PC-3 (cell line): ENCODE measurements around the gene KLF12.

Source experiments
- EZH2 ChIP-seq: fragments of 300-600 bp; sonication (generic); IDR thresholded peaks from one replicate; pipeline ENCODE4 v1.6.1; 2017; ENCODE audit warnings: antibody characterized with exemption, mild to moderate bottlenecking, low read length; ENCODE audit not compliant: unreplicated experiment
- EZH2phosphoT487 ChIP-seq: fragments of 300-600 bp; sonication (generic); IDR thresholded peaks from 2 replicates; pipeline ENCODE4 v1.6.1; 2018; ENCODE audit warnings: mild to moderate bottlenecking, antibody characterized with exemption, low read length, borderline replicate concordance
- TF ChIP-seq, protein P1 (sequence below): fragments of 300-600 bp; sonication (generic); conservative IDR thresholded peaks from 2 replicates; pipeline ENCODE4 v1.5.1; 2017; ENCODE audit warnings: antibody characterized with exemption, low read depth, mild to moderate bottlenecking, low read length

DNA sequence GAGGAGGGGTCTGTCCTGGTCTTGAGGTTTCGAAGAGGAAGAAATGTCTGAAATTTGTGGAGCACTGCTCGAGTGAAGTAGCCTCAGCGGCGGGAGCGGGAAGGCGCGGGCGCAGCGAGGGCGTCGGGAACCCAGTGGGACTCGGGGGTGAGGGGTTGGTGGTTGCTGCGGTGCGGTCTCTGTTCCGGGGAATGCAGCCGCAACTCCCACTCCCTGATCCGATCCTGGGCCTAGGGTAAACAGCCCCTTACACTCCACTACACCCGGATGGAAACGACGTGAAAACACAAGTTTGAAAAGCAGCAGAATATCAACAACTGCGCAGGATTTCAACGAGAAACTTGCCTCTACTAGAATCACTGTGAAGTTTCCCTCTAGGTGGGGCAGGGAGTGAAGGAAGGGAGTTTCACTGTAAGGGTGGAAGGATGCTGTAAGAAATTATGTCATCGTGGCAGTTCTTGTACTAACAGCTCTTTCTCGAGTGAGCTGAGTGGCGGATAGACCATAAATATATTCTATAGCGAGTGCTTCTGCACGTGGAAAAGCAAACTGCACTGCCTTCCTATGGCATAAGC, 2.0 kb upstream of the KLF12 start:
- TF ChIP-seq, protein P1, sequence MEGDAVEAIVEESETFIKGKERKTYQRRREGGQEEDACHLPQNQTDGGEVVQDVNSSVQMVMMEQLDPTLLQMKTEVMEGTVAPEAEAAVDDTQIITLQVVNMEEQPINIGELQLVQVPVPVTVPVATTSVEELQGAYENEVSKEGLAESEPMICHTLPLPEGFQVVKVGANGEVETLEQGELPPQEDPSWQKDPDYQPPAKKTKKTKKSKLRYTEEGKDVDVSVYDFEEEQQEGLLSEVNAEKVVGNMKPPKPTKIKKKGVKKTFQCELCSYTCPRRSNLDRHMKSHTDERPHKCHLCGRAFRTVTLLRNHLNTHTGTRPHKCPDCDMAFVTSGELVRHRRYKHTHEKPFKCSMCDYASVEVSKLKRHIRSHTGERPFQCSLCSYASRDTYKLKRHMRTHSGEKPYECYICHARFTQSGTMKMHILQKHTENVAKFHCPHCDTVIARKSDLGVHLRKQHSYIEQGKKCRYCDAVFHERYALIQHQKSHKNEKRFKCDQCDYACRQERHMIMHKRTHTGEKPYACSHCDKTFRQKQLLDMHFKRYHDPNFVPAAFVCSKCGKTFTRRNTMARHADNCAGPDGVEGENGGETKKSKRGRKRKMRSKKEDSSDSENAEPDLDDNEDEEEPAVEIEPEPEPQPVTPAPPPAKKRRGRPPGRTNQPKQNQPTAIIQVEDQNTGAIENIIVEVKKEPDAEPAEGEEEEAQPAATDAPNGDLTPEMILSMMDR = no peak
- TF ChIP-seq EZH2 (no peak), EZH2phosphoT487 (no peak)
